ENCODE results near the gene TWIST1.

DNA sequence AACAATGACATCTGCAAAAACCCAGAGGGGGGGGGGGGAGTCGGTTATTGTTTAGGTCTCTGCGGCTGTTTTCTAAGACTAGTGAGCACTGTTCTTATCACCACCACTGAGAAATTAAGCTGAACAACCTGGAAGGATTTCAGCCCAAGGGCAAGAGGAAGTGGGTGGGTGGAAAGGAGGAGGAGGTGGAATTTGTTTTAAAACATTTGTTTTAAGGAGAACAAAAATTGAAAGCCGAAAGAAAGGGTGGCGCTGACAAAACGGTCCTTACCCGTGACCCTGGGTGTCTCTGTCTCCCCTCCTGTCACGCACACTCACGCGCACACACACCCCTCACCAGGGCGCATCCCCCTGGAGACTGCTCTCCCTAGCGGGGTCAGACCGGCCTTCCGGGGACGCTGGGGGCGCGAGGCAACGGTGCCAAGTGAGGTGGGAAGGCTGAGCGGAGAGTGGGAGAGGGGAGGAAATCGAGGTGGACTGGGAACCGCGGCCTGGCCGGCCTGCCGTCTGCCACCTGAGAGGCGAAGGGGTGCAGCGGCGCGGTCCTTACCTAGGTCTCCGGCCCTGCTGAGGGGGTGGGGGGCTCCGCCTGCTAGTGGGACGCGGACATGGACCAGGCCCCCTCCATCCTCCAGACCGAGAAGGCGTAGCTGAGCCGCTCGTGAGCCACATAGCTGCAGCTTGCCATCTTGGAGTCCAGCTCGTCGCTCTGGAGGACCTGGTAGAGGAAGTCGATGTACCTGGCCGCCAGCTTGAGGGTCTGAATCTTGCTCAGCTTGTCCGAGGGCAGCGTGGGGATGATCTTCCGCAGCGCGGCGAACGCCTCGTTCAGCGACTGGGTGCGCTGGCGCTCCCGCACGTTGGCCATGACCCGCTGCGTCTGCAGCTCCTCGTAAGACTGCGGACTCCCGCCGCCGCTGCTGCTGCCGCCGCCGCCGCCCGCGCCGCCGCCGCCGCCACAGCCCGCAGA is 1.0 kb downstream of the TWIST1 start:
- TF ChIP-seq EZH2 (IDR thresholded peaks at IDR 0.05) (no peak), POLR2AphosphoS5 (IDR thresholded peaks at IDR 0.05; ENCODE audit: borderline replicate concordance, low read depth, low read length) (peak; percentile 49), FOXP2 (optimal IDR thresholded peaks at IDR 0.05; ENCODE audit: control extremely low read depth, extremely low read length, insufficient read depth) (no peak)

All from SK-N-MC (cell line).